HG02759 (cell line): ENCODE results near the gene RBM39.
"Not testable (repeated sequence)": the region's sequence is repeated elsewhere in the genome, so short reads cannot be mapped to it uniquely, and the experiment has no call there.

Source experiments
- ATAC-seq: cut with Tn5 transposase; IDR thresholded peaks from one replicate; pipeline ENCODE4 v1.9.1; 2021; ENCODE audit warnings: mild to moderate bottlenecking, moderate library complexity; ENCODE audit not compliant: unreplicated experiment

Gene RBM39

GRCh38 chr20:35729283-35729807 is 12.7 kb downstream of the RBM39 start:
- ATAC-seq, result no peak

- ATAC-seq, result no peak
Measured at GRCh38 chr20:35726842-35727711, 15.0 kb downstream of the RBM39 start.

- ATAC-seq, result no peak
Measured at GRCh38 chr20:35724321-35725230, 17.5 kb downstream of the RBM39 start.

- ATAC-seq, result not testable (repeated sequence)
Measured at GRCh38 chr20:35723652-35724320, 18.3 kb downstream of the RBM39 start.

- ATAC-seq, result not testable (repeated sequence)
Measured at GRCh38 chr20:35723275-35723639, 18.8 kb downstream of the RBM39 start.

GRCh38 chr20:35721621-35722020 is 20.4 kb downstream of the RBM39 start:
- no peak for ATAC-seq

GRCh38 chr20:35721219-35721618 is 20.8 kb downstream of the RBM39 start:
- ATAC-seq, result no peak

- no peak for ATAC-seq
Measured at GRCh38 chr20:35720165-35721123, 21.6 kb downstream of the RBM39 start.

GRCh38 chr20:35719717-35720116 is 22.3 kb downstream of the RBM39 start:
- ATAC-seq, result no peak

- ATAC-seq, result no peak
Measured at GRCh38 chr20:35718972-35719635, 23.0 kb downstream of the RBM39 start.

- ATAC-seq, result not testable (repeated sequence)
Measured at GRCh38 chr20:35718321-35718720, 23.7 kb downstream of the RBM39 start.

GRCh38 chr20:35716330-35716729 is 25.7 kb downstream of the RBM39 start:
- ATAC-seq, result no peak

GRCh38 chr20:35715652-35716051 is 26.4 kb downstream of the RBM39 start:
- ATAC-seq, result no peak

GRCh38 chr20:35714127-35714526 is 27.9 kb downstream of the RBM39 start:
- ATAC-seq, result no peak

- not testable (repeated sequence) for ATAC-seq
Measured at GRCh38 chr20:35713120-35713519, 28.9 kb downstream of the RBM39 start.

GRCh38 chr20:35711588-35712209 is 30.4 kb downstream of the RBM39 start:
- ATAC-seq, result no peak

- ATAC-seq, result no peak
Measured at GRCh38 chr20:35710884-35711587, 31.0 kb downstream of the RBM39 start.

GRCh38 chr20:35710039-35710438 is 32.0 kb downstream of the RBM39 start:
- ATAC-seq, result no peak
